ENCODE measurements around the gene CCL18.
"Not testable (repeated sequence)": the region's sequence is repeated elsewhere in the genome, so short reads cannot be mapped to it uniquely, and the experiment has no call there.

Gene CCL18

DNA sequence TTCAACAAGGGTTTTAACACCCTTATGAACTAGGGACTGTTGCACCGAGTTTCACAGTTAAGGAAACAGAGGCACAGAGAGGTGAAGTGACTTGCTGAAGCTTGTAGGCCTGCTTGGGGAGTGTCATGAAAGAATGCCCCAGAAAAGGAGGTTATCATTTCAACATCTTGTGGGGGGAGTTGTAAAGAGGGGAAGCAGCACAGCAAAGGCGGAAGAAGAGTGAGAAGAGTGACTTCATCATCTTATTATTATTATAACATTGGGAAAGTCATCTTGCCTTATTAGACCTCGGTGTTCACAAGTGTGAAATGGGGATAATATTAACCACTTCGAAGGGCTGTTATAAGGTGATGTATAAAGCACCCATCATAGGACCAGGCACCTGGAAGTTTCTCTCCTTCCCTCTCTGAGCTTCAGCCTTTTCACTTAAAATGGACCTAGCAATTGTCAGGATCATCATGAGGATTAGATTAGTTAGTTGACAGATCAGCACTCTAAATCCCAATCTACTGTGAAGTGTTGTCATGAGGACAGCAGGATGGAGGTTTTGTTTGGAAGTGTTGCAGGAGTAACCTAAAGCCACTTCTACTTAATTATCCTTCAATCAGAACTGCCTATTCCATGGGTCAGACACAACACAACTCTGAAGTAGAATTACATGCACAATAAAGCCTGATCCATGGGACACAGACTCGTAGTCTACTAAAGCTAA is 41.9 kb downstream of the CCL18 start:
- no peak for DNase-seq

DNA sequence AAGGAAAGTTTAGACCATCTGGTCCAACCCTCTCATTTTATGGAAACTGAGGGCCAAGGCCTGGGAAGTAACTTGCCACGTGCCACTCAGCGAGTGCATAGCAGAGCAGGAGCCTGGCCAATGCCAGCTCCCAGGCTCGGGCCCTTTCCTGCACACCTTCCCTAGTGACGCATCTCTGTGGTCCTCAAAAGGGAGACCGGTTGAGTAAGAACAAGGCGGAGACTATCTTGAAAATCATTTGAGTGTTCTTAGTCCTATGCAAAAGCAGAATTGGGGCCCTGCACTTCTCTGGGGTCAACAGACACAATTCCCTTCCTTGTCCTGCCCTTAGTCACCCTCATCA is 42.4 kb downstream of the CCL18 start:
- no peak for DNase-seq

DNA sequence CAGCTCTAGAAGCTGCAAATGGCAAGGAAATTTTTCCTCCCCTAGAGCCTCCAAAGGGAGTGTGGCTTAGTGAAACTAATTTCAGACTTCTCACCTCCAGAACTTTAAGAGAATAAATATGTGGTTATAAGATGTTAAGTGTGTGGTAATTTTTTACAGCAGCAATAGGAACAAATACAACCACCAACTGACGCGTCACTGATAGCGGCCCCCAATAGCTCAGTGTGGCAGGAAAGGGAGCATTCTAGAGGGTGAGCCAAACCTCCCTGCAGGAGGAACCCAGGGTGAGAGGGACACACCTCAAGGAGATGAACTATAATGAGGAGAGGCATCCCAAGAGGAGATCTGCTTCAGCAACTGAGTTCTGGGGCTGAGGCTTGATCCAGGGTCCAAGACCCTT is 43.6 kb downstream of the CCL18 start:
- DNase-seq = no peak

DNA sequence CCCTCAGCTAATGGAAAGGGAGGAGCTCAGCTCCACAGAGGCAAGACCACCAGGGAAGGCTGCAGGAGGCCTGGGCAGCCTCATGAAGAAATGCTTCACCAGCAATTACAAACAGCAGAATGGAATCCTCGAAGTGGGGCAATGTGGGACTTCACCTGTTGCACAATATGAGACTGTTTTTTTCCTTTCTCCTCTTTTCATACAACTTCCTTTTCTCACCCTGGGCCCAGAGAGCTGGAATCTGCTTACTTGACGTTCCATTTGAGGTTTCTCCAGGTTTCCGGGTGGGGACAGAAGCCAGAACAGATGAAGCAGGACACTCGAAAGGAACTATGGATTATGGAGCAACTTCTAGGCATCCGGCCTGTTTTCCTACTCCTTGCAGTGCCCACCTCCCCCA is 44.2 kb downstream of the CCL18 start:
- DNase-seq = not testable (repeated sequence)

DNA sequence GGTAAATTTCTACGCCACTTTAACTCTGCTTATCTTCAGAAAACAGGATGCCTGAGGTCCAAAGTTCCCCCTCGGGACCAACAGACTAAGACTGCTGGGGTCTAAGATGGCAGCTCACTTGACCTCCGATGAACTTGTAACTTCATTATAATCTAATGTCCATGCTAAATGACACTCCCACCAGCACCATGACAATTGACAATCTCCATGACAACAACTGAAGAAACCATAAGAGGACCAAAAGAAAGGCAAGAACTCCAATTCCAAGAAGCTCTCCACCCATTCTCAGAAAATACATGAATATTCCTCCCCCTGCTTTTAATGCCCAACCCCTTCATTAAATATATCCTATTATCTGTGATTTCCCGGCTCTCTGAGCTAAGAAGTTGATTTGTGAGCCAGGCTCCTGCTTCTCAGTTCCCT is 47.0 kb downstream of the CCL18 start:
- DNase-seq = no peak

DNA sequence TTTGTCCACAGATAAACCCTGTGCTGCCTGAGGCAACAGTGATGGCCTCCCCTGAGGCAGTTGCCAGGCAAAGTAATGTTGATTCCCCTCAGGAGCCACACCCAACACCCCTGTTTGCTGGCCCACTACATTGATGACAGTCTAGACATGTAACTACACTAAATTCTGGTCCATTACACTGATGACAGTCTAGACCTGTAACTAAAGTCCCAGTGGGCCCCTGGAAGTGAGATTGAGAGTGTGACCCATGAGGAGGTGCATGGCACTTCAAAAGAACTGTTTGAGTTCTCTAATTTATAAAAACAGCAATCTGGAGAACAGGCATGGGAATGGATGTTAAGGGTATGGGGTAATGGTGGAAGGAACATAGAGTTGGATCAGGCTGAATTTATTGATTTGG is 48.5 kb downstream of the CCL18 start:
- DNase-seq = no peak

DNA sequence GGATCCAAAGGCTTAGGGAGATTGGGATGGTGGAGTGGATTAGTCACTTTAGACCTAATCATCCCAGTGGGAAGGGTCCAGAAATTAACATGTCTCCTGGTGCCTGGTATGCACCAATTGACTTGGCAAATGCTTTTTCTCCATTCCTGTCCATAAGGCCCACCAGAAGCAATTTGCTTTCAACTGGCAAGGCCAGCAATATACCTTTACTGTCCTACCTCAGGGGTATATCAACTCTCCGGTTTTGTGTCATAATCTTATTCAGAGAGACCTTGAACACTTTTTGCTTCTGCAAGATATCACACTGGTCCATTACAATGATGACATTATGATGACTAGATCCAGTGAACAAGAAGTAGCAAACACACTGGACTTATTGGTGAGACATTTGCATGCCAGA is 49.1 kb downstream of the CCL18 start:
- DNase-seq = not testable (repeated sequence)

DNA sequence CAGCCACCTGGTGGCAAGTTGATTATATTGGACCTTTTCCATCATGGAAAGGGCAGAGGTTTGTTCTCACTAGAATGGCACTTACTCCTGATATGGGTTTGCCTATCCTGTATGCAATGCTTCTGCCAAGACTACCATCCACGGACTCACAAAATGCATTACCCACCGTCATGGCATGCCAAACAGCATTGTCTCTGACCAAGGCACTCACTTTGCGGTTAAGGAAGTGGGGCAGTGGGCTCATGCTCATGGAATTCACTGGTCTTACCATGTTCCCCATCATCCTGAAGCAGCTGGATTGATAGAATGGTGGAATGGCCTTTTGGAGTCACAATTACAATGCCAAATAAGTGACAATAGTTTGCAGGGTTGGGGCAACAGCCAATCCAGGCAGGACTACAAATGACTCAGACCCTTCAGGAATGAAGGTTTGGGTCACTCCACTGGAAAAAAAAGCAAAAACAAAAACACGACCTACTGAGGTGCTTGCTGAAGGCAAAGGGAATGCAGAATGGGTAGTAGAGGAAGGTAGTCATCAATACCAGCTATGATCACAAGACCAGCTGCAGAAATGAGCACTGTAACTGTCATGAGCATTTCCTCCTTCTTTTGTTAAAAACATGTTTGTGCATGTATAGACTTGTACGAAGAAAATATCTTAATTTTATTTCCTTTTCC is 51.0 kb downstream of the CCL18 start:
- DNase-seq = not testable (repeated sequence)

DNA sequence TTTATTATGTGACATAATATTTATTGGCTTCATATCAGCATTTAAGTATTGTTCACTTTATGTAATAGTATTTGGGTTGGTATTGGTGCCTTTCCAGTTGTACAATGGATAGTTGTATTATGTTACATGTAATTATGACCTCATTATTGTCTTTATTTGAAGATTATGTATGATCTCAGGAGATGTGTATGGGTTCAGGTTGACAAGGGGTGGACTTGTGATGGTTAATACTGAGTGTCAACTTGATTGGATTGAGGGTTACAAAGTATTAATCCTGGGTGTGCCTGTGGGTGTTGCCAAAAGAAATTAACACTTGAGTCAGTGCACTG is 51.5 kb downstream of the CCL18 start:
- DNase-seq = not testable (repeated sequence)

DNA sequence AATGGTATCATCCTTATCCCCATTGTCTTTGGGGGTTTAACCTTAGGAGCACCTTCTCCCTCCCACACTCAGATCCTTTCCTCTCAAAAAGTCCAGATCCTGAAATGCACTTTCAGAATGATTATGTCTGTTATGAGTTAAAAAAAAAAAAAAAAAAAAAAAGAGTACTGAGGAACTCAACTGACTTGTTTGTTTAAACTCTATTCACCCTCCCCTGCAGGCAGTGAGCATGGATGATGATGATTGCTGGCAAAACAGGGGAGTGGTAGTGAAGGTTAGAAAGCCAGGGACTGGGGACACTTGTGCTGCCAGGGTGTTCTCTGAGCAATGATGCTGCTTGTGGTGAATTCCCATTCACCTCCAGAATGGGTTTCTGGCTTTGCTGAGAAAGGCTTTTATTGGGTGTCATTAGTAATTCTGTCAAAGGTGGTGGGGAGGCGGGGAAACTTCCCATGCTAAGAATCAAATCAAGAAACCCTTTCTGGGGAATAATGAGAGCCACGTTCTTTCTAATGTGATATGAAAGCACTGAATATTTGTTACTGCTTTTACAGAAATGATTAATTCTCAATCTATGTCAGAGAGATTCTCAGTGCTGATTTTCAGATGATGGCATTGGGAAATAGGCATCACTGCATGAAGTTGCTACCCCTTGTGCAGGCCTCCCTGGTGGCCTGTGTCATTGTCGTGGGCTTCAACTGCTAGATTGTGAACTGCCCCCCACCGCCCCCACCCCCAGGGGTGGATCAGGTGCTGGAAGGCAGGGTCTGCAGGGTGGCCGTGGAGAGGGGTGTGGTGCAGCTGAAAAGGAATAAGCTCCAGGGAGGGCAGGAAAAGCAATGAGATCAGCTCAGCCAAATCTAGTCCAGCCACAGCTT is 53.7 kb downstream of the CCL18 start:
- no peak for DNase-seq

DNA sequence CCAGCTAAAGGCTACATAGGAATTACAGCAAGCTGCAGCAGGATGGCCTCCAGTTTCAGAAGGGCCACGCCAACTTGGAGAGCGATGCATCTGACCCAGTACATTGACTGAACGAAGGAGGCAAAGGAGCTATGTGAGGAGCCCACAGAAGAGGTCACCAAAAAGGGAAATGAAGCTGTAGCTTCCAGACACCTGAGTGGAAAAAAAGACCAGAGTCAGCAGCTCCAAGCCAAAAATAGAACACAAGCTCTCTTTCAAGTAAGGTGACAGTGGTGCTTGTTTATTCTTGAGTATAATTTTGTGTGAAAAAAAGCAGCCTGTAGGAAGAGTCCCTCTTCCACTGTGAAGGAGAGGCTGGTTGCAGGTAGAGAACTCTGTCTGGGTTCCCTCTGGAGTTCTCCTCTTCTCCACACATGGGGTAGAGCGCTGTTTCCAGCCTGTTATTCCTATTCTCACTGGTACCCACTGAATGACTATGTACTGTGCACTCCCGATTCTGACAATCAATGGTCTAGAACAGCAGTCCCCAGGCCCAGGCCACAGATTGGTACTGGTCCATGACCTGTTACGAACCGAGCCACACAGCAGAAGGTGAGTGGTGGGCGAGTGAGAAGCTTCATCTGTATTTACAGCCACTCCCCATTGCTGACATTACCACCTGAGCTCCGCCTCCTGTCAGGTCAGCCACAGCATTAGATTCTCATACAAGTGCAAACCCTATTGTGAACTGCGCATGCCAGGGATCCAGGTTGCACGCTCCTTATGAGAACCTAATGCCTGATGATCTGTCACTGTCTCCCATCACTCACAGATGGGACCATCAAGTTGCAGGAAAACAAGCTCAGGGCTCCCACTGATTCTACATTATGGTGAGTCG is 54.6 kb downstream of the CCL18 start:
- DNase-seq = no peak

DNA sequence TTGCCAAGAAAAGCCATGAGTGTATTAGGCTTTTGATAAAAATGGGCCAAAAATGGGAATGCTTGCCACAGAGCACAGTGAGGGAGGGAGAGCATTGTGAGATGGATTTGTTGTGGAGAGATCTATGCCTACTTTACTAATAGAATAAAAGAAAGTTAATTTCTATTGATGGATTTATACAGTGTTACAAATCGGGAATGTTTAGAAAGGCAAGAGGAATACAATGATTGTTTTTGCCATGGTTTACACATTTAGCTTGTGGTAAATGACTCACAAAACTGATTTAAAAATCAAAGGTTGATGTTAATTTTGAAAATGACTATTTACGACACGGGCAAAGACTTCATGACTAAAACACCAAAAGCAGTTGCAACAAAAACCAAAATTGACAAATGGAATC is 56.1 kb downstream of the CCL18 start:
- no peak for DNase-seq

DNA sequence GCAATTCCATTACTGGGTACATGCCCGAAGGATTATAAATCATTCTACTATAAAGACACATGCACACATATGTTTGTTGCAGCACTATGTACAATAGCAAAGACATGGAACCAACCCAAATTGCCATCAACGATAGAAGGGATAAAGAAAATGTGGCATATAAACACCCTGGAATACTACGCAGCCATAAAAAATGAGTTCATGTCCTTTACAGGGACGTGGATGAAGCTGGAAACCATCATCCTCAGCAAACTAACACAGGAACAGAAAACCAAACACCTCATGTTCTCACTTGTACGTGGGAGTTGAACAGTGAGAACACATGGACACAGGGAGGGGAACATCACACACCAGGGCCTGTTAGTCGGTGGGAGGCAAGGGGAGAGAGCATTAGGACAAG is 57.0 kb downstream of the CCL18 start:
- DNase-seq = not testable (repeated sequence)

Measured in NCI-H2227 treated with DMSO at 0.1 percent for 48 hours (cell line).